GM12878 (cell line): ENCODE results near the gene HOGA1. TPM values are rescaled to one million over a fixed set of nuclear protein-coding genes. Genes with fewer than 3 reads are reported as not detected.

ENCODE experiments used
- BCL3 ChIP-seq: IDR thresholded peaks from 2 replicates; pipeline ENCODE4 v1.6.1; 2011; ENCODE audit warnings: borderline replicate concordance, low read depth, mild to moderate bottlenecking, moderate library complexity, low read length; ENCODE audit not compliant: insufficient read depth, poor library complexity, severe bottlenecking
- BRCA1 ChIP-seq: IDR thresholded peaks from 2 replicates; pipeline ENCODE4 v1.6.1; 2011; ENCODE audit warnings: low read depth, low read length, improper control_type of control experiment
- CBX5 ChIP-seq: sonication (generic); IDR thresholded peaks from 2 replicates; pipeline ENCODE4 v1.6.1; 2016; ENCODE audit warnings: low read depth, moderate library complexity, mild to moderate bottlenecking, inconsistent platforms
- E2F8 ChIP-seq: fragments of 450-650 bp; IDR thresholded peaks from 2 replicates; pipeline ENCODE4 v1.6.1; 2018; ENCODE audit warnings: mild to moderate bottlenecking, low read depth, moderate library complexity; ENCODE audit not compliant: partially characterized antibody
- EGR1 ChIP-seq, 2 experiments: IDR thresholded peaks; 1 replicate in 1 of 2; 2 replicates in 1 of 2; pipeline ENCODE4 v1.6.1; 2011 to 2012; ENCODE audit warnings: low read depth in 2 of 2, low read length in 2 of 2, borderline replicate concordance in 1 of 2, mild to moderate bottlenecking in 1 of 2, moderate library complexity in 1 of 2
- ETV6 ChIP-seq, 2 experiments: fragments of 450-650 bp in 1 of 2; IDR thresholded peaks in 1 of 2; conservative IDR thresholded peaks in 1 of 2; 2 replicates each; pipeline ENCODE4 v1.6.1; 2014; ENCODE audit warnings: antibody characterized with exemption in 1 of 2, borderline replicate concordance in 1 of 2, low read depth in 1 of 2, mild to moderate bottlenecking in 1 of 2, moderate library complexity in 1 of 2
- NFYB ChIP-seq: IDR thresholded peaks from 2 replicates; pipeline ENCODE4 v1.6.1; 2011; ENCODE audit warnings: low read depth, mild to moderate bottlenecking, low read length, improper control_type of control experiment, moderate library complexity; ENCODE audit not compliant: insufficient read depth
- NR2F1 ChIP-seq: fragments of 450-650 bp; conservative IDR thresholded peaks from 2 replicates; pipeline ENCODE4 v1.6.1; 2017; ENCODE audit warnings: mild to moderate bottlenecking
- PML ChIP-seq: IDR thresholded peaks from 2 replicates; pipeline ENCODE4 v1.6.1; 2012; ENCODE audit warnings: low read length, inconsistent platforms
- RAD21 ChIP-seq: IDR thresholded peaks from 2 replicates; pipeline ENCODE4 v1.6.1; 2011; ENCODE audit warnings: mild to moderate bottlenecking, low read depth, low read length, moderate library complexity; ENCODE audit not compliant: insufficient read depth
- RBBP5 ChIP-seq: fragments of 200-600 bp; sonication (generic); conservative IDR thresholded peaks from 2 replicates; pipeline ENCODE4 v1.6.1; 2016
- RELA ChIP-seq: fragments of 450-650 bp; IDR thresholded peaks from 2 replicates; pipeline ENCODE4 v1.8.0; 2014; ENCODE audit warnings: borderline replicate concordance; ENCODE audit not compliant: partially characterized antibody
- SIN3A ChIP-seq: IDR thresholded peaks from 2 replicates; pipeline ENCODE4 v1.6.1; 2012; ENCODE audit warnings: low read depth, low read length, improper control_type of control experiment
- SRF ChIP-seq, 2 experiments: IDR thresholded peaks; 2 replicates each; pipeline ENCODE4 v1.6.1; 2011; ENCODE audit warnings: low read depth in 2 of 2, low read length in 2 of 2, mild to moderate bottlenecking in 1 of 2, moderate library complexity in 1 of 2
- ZBTB33 ChIP-seq: fragments of 450-650 bp; IDR thresholded peaks from 2 replicates; pipeline ENCODE4 v1.6.1; 2017; ENCODE audit warnings: mild to moderate bottlenecking
- ZBTB4 ChIP-seq: fragments of 450-650 bp; formaldehyde crosslinking; IDR thresholded peaks from 2 replicates; pipeline ENCODE4 v1.4.0; 2022; ENCODE audit warnings: mild to moderate bottlenecking, moderate library complexity
- polyA plus RNA-seq, 11 experiments: library from polyadenylated mRNA; depleted of rRNA in 4 of 11; unstranded in 6 of 11; stranded (reverse) in 5 of 11; fragments of >200 nt; fragmentation: Nextera tagmentation in 4 of 11; fragmentation: Illumina TruSeq in 1 of 11; extraction: Ambion mirVana in 4 of 11; extraction: Trizol in 1 of 11; gene quantifications; 1 replicate in 1 of 11; 2 replicates in 10 of 11; pipeline versions ENCODE4 v1.2.1 to v1.2.3, GENCODE V29; 2011 to 2016; ENCODE audit warnings: inconsistent platforms in 2 of 11, missing spikeins in 2 of 11, low read depth in 1 of 11
- total RNA-seq, 4 experiments: library from RNA; depleted of rRNA in 3 of 4; stranded (reverse); fragments of >200 nt in 3 of 4; fragmentation: Illumina TruSeq in 1 of 4; extraction: Trizol in 1 of 4; gene quantifications; 2 replicates each; pipeline versions ENCODE4 v1.2.1 to v1.2.3, GENCODE V29; 2013 to 2021

HOGA1 gene
- total and polyA plus RNA-seq, 10 of the 15 experiments (the other 5 are each of a cell fraction or from before 2014, with no cell fraction given), result 0.01 to 0.19 (median 0.06) TPM; not detected in 6

GRCh38 chr10:97648562-97649404, 64.6 kb downstream of the HOGA1 start (continued):
- TF ChIP-seq ZBTB4 (CRISPR knock-in tag) (no peak), PML (no peak), BCL3 (no peak), SRF (IDR thresholded peaks at IDR 0.05; ENCODE audit: low read depth in 2 of 2, low read length in 2 of 2) (no peak), SIN3A (no peak), RELA (no peak), NFYB (no peak), BRCA1 (no peak), ETV6 (conservative IDR thresholded peaks at IDR 0.05 in 1 of 2, IDR thresholded peaks at IDR 0.05 in 1 of 2; ENCODE audit: borderline replicate concordance in 1 of 2, low read depth in 1 of 2) (no peak), ZBTB33 (no peak), RAD21 (no peak), NR2F1 (no peak), E2F8 (no peak), CBX5 (no peak), EGR1 (IDR thresholded peaks at IDR 0.05; ENCODE audit: borderline replicate concordance in 1 of 2, low read depth in 2 of 2, low read length in 2 of 2) (no peak), RBBP5 (peak; percentile 81; the same call in 1 of the 2 replicates)
